HepG2 (cell line): Measurements from ENCODE around the gene CLASP1. TPM values are rescaled to one million over a fixed set of nuclear protein-coding genes. Genes with fewer than 3 reads are reported as not detected.

Source experiments
- ATAC-seq: fragments of 200-7000 bp; cut with Tn5 transposase; 3 replicates; pipeline ENCODE4 v1.9.1; 2020; ENCODE audit warnings: mild to moderate bottlenecking, moderate library complexity
- BruUV-seq: library from RNA; stranded (reverse); fragments of 400-500 nt; replicated peaks from 2 replicates; lab custom pipeline; 2021; lab: Mats Ljungman, UMichigan
- CTCF ChIA-PET: fragments of 300-600 bp; formaldehyde crosslinking; extraction: SDS; loops from one replicate; lab custom pipeline; 2021; ENCODE audit warnings: low total read pairs, inconsistent platforms, low intra/inter-chr PET ratio; lab: Yijun Ruan, JAX
- POLR2A ChIA-PET: fragments of 350-600 bp; sonication (Branson Sonifier 250); formaldehyde crosslinking; loops from one replicate; lab custom pipeline; 2020; ENCODE audit warnings: antibody characterized with exemption, inconsistent platforms; lab: Yijun Ruan, JAX
- DNase-seq: peaks from one replicate; pipeline ENCODE4 v3.0.0-alpha.2; 2015; ENCODE audit warnings: low spot score
- FAIRE-seq: peaks from 3 replicates; lab custom pipeline; 2011; peaks lifted over from hg19 to GRCh38; lab: Jason Lieb, UNC
- H2AFZ ChIP-seq: one replicate; pipeline ENCODE4 v1.6.1; 2011; ENCODE audit warnings: low read length, inconsistent platforms
- H3K27ac ChIP-seq: fragments of 300-600 bp; 3 replicates; pipeline ENCODE4 v1.8.0; 2011; ENCODE audit warnings: mixed run types, mild to moderate bottlenecking, mixed read lengths, low read length, inconsistent platforms; ENCODE audit not compliant: insufficient read depth; ENCODE audit errors: extremely low read length
- H3K27me3 ChIP-seq, 2 experiments: fragments of 200-600 bp in 1 of 2; 2 replicates in 1 of 2; 3 replicates in 1 of 2; pipeline versions ENCODE4 v1.6.0 to v1.8.0; 2011; ENCODE audit warnings: low read length in 2 of 2, mild to moderate bottlenecking in 2 of 2, moderate library complexity in 2 of 2, inconsistent platforms in 1 of 2; ENCODE audit not compliant: insufficient read depth in 2 of 2, control insufficient read depth in 1 of 2
- H3K36me3 ChIP-seq, 2 experiments: fragments of 200-600 bp in 1 of 2; replicated peaks in 1 of 2; 2 replicates in 1 of 2; 3 replicates in 1 of 2; pipeline versions ENCODE4 v1.5.1 to v1.8.0; 2011; ENCODE audit warnings: low read length in 2 of 2, inconsistent platforms in 1 of 2; ENCODE audit not compliant: insufficient read depth in 2 of 2, control insufficient read depth in 1 of 2
- H3K4me1 ChIP-seq: 2 replicates; pipeline ENCODE4 v1.5.1; 2012; ENCODE audit warnings: low read length, inconsistent platforms; ENCODE audit not compliant: insufficient read depth
- H3K4me2 ChIP-seq: 2 replicates; pipeline ENCODE4 v1.6.0; 2011; ENCODE audit warnings: low read depth, low read length, inconsistent platforms
- H3K4me3 ChIP-seq, 3 experiments: fragments of 200-600 bp in 1 of 3; sonication (generic), shearing (Covaris generic) in 1 of 3; replicated peaks in 1 of 3; 2 replicates each; pipeline ENCODE4 v1.5.1; 2011 to 2016; ENCODE audit warnings: low read length in 3 of 3, inconsistent platforms in 2 of 3, low read depth in 2 of 3, mild to moderate bottlenecking in 2 of 3, control low read depth in 1 of 3, mixed read lengths in 1 of 3; ENCODE audit not compliant: insufficient read depth in 1 of 3
- H3K79me2 ChIP-seq: one replicate; pipeline ENCODE4 v1.6.1; 2011; ENCODE audit warnings: low read length, inconsistent platforms; ENCODE audit not compliant: insufficient read depth
- H3K9ac ChIP-seq: 2 replicates; pipeline ENCODE4 v1.6.0; 2011; ENCODE audit warnings: mild to moderate bottlenecking, low read depth, low read length, inconsistent platforms; ENCODE audit not compliant: insufficient read depth
- H3K9me3 ChIP-seq: 2 replicates; pipeline ENCODE4 v1.5.1; 2012; ENCODE audit warnings: mild to moderate bottlenecking, low read length
- H4K20me1 ChIP-seq: 2 replicates; pipeline ENCODE4 v1.6.0; 2011; ENCODE audit warnings: inconsistent platforms, mild to moderate bottlenecking, low read length, moderate library complexity; ENCODE audit not compliant: insufficient read depth
- ATRX ChIP-seq: sonication (generic); formaldehyde crosslinking; IDR thresholded peaks from 2 replicates; pipeline ENCODE4 v1.4.0; 2020; ENCODE audit warnings: missing genetic modification reagents, borderline replicate concordance
- BCLAF1 ChIP-seq: fragments of 450-650 bp; IDR thresholded peaks from 2 replicates; pipeline ENCODE4 v1.6.1; 2017; ENCODE audit warnings: mild to moderate bottlenecking
- CEBPZ ChIP-seq: IDR thresholded peaks from 2 replicates; pipeline ENCODE4 v1.6.1; 2012; ENCODE audit warnings: low read length, improper control_type of control experiment
- EED ChIP-seq: sonication (generic); formaldehyde crosslinking; IDR thresholded peaks from 2 replicates; pipeline ENCODE4 v1.5.0; 2020; ENCODE audit warnings: mild to moderate bottlenecking, missing genetic modification reagents
- EHMT2 ChIP-seq: fragments of 200-600 bp; sonication (generic); IDR thresholded peaks from 2 replicates; pipeline ENCODE4 v1.7.0; 2017; ENCODE audit warnings: antibody characterized with exemption, low read depth, low read length, borderline replicate concordance
- IRX3 ChIP-seq: sonication (generic); formaldehyde crosslinking; IDR thresholded peaks from 2 replicates; pipeline ENCODE4 v1.8.1; 2023; ENCODE audit warnings: mild to moderate bottlenecking, low read depth, missing genetic modification reagents, borderline replicate concordance
- MEIS1 ChIP-seq: sonication (generic); formaldehyde crosslinking; IDR thresholded peaks from 2 replicates; pipeline ENCODE4 v1.9.0; 2021; ENCODE audit warnings: mild to moderate bottlenecking, missing genetic modification reagents, moderate library complexity, borderline replicate concordance
- MTERF4 ChIP-seq: sonication (generic); formaldehyde crosslinking; IDR thresholded peaks from 2 replicates; pipeline ENCODE4 v1.8.0; 2023; ENCODE audit warnings: mild to moderate bottlenecking, missing genetic modification reagents
- POLR2G ChIP-seq: fragments of 200-400 bp; formaldehyde crosslinking; IDR thresholded peaks from 2 replicates; pipeline ENCODE4 v1.6.1; 2018; ENCODE audit warnings: mild to moderate bottlenecking, low read depth, low read length, moderate library complexity
- SNRNP70 ChIP-seq: fragments of 200-400 bp; formaldehyde crosslinking; IDR thresholded peaks from 2 replicates; pipeline ENCODE4 v1.6.1; 2017; ENCODE audit warnings: mild to moderate bottlenecking, low read depth, low read length, moderate library complexity
- TMF1 ChIP-seq: sonication (generic); formaldehyde crosslinking; IDR thresholded peaks from 2 replicates; pipeline ENCODE4 v1.8.1; 2022; ENCODE audit warnings: low read depth, missing genetic modification reagents
- ZNF329 ChIP-seq: sonication (generic); formaldehyde crosslinking; IDR thresholded peaks from 2 replicates; pipeline ENCODE4 v1.9.0; 2021; ENCODE audit warnings: low read depth, mild to moderate bottlenecking, missing genetic modification reagents
- ZNF512 ChIP-seq: sonication (generic); formaldehyde crosslinking; IDR thresholded peaks from 2 replicates; pipeline ENCODE4 v1.4.0; 2020; ENCODE audit warnings: mild to moderate bottlenecking, missing genetic modification reagents
- ZNF703 ChIP-seq: sonication (generic); formaldehyde crosslinking; IDR thresholded peaks from 2 replicates; pipeline ENCODE4 v1.5.1; 2020; ENCODE audit warnings: missing genetic modification reagents, mild to moderate bottlenecking, moderate library complexity, borderline replicate concordance
- ZNF772 ChIP-seq: sonication (generic); formaldehyde crosslinking; IDR thresholded peaks from 2 replicates; pipeline ENCODE4 v1.5.0; 2020; ENCODE audit warnings: mild to moderate bottlenecking, missing genetic modification reagents
- WGBS: methylation state at CpG from one replicate; pipeline ENCODE4 v1.1.6; 2017; ENCODE audit warnings: low lambda C conversion rate; 5-methylcytosine and 5-hydroxymethylcytosine counted together
- in situ Hi-C: cut with HindIII; loops from 2 replicates; pipeline ENCODE4 v1.10.0; 2017; ENCODE audit warnings: low pct_unique_long_range_greater_than_20kb; ENCODE audit not compliant: extremely low pct_ligation_motif_present
- intact Hi-C: fragments of 100-400 bp; cut with micrococcal nuclease; formaldehyde crosslinking; loops from one replicate; pipeline ENCODE4 v1.10.0; 2022; ENCODE audit not compliant: unreplicated experiment
- polyA plus RNA-seq, 8 experiments: library from polyadenylated mRNA; depleted of rRNA in 3 of 8; stranded (reverse) in 7 of 8; unstranded in 1 of 8; fragments of >200 nt; fragmentation: Illumina TruSeq in 4 of 8; extraction: Trizol in 4 of 8; gene quantifications; 2 replicates each; pipeline versions ENCODE4 v1.2.1 to v1.2.3, GENCODE V29; 2011 to 2016; ENCODE audit warnings: low read depth in 4 of 8, missing spikeins in 1 of 8, mixed read lengths in 1 of 8; ENCODE audit not compliant: insufficient read depth in 1 of 8
- total RNA-seq, 5 experiments: library from RNA; depleted of rRNA; stranded (reverse); fragments of >200 nt; fragmentation: Illumina TruSeq; extraction: Trizol; gene quantifications; 2 replicates each; pipeline ENCODE4 v1.2.3, GENCODE V29; 2016; ENCODE audit warnings: low read depth in 1 of 5

CLASP1 gene
- total and polyA plus RNA-seq, 2 of the 13 experiments (the other 11 are each of a cell fraction or from before 2014, with no cell fraction given), result 11.7 to 47.9 TPM

GRCh38 chr2:121316986-121317385, 332.3 kb downstream of the CLASP1 start:
- no peaks in the 10 kb centered on the region for H3K79me2 ChIP-seq
- H3K9ac ChIP-seq, result no peak overlapping the region
- H4K20me1 ChIP-seq, result no peaks in the 10 kb centered on the region
- FAIRE-seq, result no peak
- no peak overlapping the region for H3K4me2 ChIP-seq
- BruUV-seq, result no TSS peak
- no peak for TF ChIP-seq ZNF329 (CRISPR knock-in tag)
- no peak for TF ChIP-seq TMF1 (CRISPR knock-in tag)
- no peak for TF ChIP-seq SNRNP70
- no peak for TF ChIP-seq CEBPZ
- no peak for TF ChIP-seq EED (CRISPR knock-in tag)
- no peak for TF ChIP-seq MEIS1 (CRISPR knock-in tag)
- TF ChIP-seq IRX3 (CRISPR knock-in tag), result no peak
- no peak for TF ChIP-seq POLR2G
- no peak for TF ChIP-seq ZNF512 (CRISPR knock-in tag)
- TF ChIP-seq ZNF772 (CRISPR knock-in tag), result no peak
- no peak for TF ChIP-seq ZNF703 (CRISPR knock-in tag)
- no peak for TF ChIP-seq BCLAF1
- no peak for TF ChIP-seq EHMT2
- TF ChIP-seq MTERF4 (CRISPR knock-in tag), result no peak
- TF ChIP-seq ATRX (CRISPR knock-in tag), result no peak
- 37% methylated on average over 7 of the region's 7 CpGs for WGBS
- H3K4me1 ChIP-seq, result peaks cover 12% of the 10 kb centered on the region; the same call in 1 of the 2 replicates
- POLR2A ChIA-PET, result no interaction called here
- no peak for DNase-seq
- in situ Hi-C loops (no loop called here), intact Hi-C loops (no loop called here)
- no peaks in the 10 kb centered on the region for H3K9me3 ChIP-seq
- no peak overlapping the region for H3K4me3 ChIP-seq
- H3K27ac ChIP-seq, result no peak overlapping the region
- peaks cover 0 to 2% of the 10 kb centered on the region in 2 experiments; a peak in 1 of 5 replicates for H3K27me3 ChIP-seq
- ATAC-seq, result no peak
- H2AFZ ChIP-seq, result no peak overlapping the region
- no peaks in the 10 kb centered on the region for H3K36me3 ChIP-seq
- CTCF ChIA-PET, result no interaction called here
